Karpas-422 (cell line): ENCODE data around the gene APBB3. TPM values are rescaled to one million over a fixed set of nuclear protein-coding genes. Genes with fewer than 3 reads are reported as not detected.
"Not testable (repeated sequence)": the region's sequence is repeated elsewhere in the genome, so short reads cannot be mapped to it uniquely, and the experiment has no call there.

ENCODE experiments used
- DNase-seq: peaks from one replicate; pipeline ENCODE4 v3.0.0-alpha.2; 2015
- H2AFZ ChIP-seq: fragments of 200-600 bp; sonication (generic); 2 replicates; pipeline ENCODE4 v1.6.1; 2014; ENCODE audit warnings: antibody characterized with exemption, low read length, mixed read lengths
- H3K27ac ChIP-seq: fragments of 200-600 bp; sonication (generic); 2 replicates; pipeline ENCODE4 v1.5.1; 2014; ENCODE audit warnings: mild to moderate bottlenecking, low read length, moderate library complexity
- H3K27me3 ChIP-seq: fragments of 200-600 bp; sonication (generic); 2 replicates; pipeline ENCODE4 v1.6.1; 2014; ENCODE audit warnings: low read length, mixed read lengths
- H3K36me3 ChIP-seq: fragments of 200-600 bp; sonication (generic); 2 replicates; pipeline ENCODE4 v1.6.1; 2014; ENCODE audit warnings: low read length, mixed read lengths; ENCODE audit not compliant: insufficient read depth
- H3K4me1 ChIP-seq: fragments of 200-600 bp; sonication (generic); 2 replicates; pipeline ENCODE4 v1.6.1; 2014; ENCODE audit warnings: mild to moderate bottlenecking, low read length, mixed read lengths
- H3K4me2 ChIP-seq: fragments of 200-600 bp; sonication (generic); 2 replicates; pipeline ENCODE4 v1.6.1; 2014; ENCODE audit warnings: low read length, low read depth, mild to moderate bottlenecking; ENCODE audit not compliant: poor library complexity, severe bottlenecking
- H3K4me3 ChIP-seq: fragments of 200-600 bp; sonication (generic); 2 replicates; pipeline ENCODE4 v1.5.1; 2014; ENCODE audit warnings: mild to moderate bottlenecking, antibody characterized with exemption, low read length, mixed read lengths
- H3K79me2 ChIP-seq: fragments of 200-600 bp; sonication (generic); 2 replicates; pipeline ENCODE4 v1.6.1; 2014; ENCODE audit warnings: mild to moderate bottlenecking, low read length, mixed read lengths
- H3K9ac ChIP-seq: fragments of 200-600 bp; sonication (generic); 2 replicates; pipeline ENCODE4 v1.6.0; 2014; ENCODE audit warnings: low read length
- H3K9me2 ChIP-seq: fragments of 200-600 bp; sonication (generic), shearing (Covaris generic); replicated peaks from 2 replicates; pipeline ENCODE4 v1.6.0; 2014; ENCODE audit warnings: mild to moderate bottlenecking, low read length, moderate library complexity; ENCODE audit not compliant: insufficient read depth
- H3K9me3 ChIP-seq: fragments of 300-700, 200-600 bp; sonication (generic); 2 replicates; pipeline ENCODE4 v1.6.1; 2014; ENCODE audit warnings: low read length, mixed read lengths
- H4K20me1 ChIP-seq: fragments of 200-600 bp; sonication (generic); 2 replicates; pipeline ENCODE4 v1.6.1; 2014; ENCODE audit warnings: mild to moderate bottlenecking, antibody characterized with exemption, low read length, low read depth; ENCODE audit not compliant: insufficient read depth
- total RNA-seq: library from RNA; depleted of rRNA; stranded (reverse); fragments of >200 nt; shearing (Covaris generic); gene quantifications from 2 replicates; pipeline ENCODE4 v1.2.3, GENCODE V29; 2014; ENCODE audit warnings: low replicate concordance; rRNA removed

The APBB3 gene, protein sequence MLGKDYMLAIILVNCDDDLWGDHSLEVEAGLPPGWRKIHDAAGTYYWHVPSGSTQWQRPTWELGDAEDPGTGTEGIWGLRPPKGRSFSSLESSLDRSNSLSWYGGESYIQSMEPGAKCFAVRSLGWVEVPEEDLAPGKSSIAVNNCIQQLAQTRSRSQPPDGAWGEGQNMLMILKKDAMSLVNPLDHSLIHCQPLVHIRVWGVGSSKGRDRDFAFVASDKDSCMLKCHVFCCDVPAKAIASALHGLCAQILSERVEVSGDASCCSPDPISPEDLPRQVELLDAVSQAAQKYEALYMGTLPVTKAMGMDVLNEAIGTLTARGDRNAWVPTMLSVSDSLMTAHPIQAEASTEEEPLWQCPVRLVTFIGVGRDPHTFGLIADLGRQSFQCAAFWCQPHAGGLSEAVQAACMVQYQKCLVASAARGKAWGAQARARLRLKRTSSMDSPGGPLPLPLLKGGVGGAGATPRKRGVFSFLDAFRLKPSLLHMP
- 33.2 and 42.2 TPM in 2 replicates for total RNA-seq

DNA sequence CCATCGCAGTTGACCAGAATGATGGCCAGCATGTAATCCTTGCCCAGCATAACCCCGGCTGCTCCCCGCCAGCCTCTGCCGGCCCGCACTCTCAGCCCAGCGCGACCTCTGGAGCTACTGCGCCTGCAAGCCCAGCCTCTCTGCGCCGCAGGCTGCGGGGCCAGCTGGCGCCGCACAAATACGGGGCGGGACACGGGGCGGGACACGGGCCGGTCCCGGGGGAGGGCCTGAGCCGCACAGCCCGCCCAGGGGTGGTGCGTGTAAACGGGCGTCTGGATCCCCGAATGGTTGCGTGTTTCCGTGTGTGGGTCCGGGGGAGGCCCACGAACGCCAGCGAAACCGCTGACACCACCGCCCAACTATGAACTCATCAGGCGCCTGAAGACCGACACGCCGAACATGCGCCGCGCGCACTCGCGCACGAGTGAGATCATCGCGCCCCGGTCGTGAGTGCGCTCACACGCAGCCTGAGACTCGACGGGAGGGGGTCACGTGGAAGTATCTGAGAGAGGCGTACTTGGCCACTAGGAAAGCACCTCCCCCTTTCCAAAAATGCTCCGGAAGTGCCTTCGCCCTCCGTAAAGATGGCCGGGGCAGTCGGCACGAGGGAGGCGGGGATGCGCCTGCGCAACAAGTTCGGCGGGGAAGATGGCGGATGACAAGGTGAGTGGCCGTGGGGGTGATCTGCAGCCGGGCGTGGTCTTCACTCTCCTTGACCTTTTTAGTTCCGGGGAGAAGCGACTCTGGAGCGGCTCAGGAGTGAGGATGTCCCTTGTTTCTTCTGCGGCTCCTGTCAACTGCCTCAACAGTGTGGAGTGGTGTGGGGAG is at the start of gene APBB3, which contains the start of gene SLC35A4:
Gene APBB3, minus strand, starts transcription at position 403 of the 828 bp plus-strand sequence. Its CDS starts 353 bp downstream, at position 50.
Gene SLC35A4, plus strand, starts transcription at position 633 of the 828 bp plus-strand sequence. CDS start 2,342 bp downstream, outside the sequence.
- Histone ChIP-seq H3K27ac (peak within 1 kb of the TSS; percentile 51; the same call in 1 of the 2 replicates), H3K27me3 (no peaks in the 10 kb centered on the region), H2AFZ (peak within 1 kb of the TSS; percentile 60; the same call in 1 of the 2 replicates), H3K36me3 (no peaks in the 10 kb centered on the region), H3K9me3 (no peaks in the 10 kb centered on the region), H4K20me1 (no peaks in the 10 kb centered on the region), H3K79me2 (peaks cover 42% of the 10 kb centered on the region), H3K4me3 (peak within 1 kb of the TSS; percentile 86), H3K9ac (peak within 1 kb of the TSS; percentile 85), H3K4me2 (peak within 1 kb of the TSS; percentile 89), H3K4me1 (peaks cover 29% of the 10 kb centered on the region), H3K9me2 (no peaks in the 10 kb centered on the region)
- DNase-seq = peak; percentile 99

- Histone ChIP-seq H3K4me2 (no peak overlapping the region), H3K9me2 (no peaks in the 10 kb centered on the region), H4K20me1 (no peaks in the 10 kb centered on the region), H3K27ac (no peak overlapping the region), H3K79me2 (no peaks in the 10 kb centered on the region), H3K4me1 (no peaks in the 10 kb centered on the region), H3K4me3 (no peak overlapping the region), H2AFZ (no peak overlapping the region), H3K9ac (no peak overlapping the region), H3K9me3 (no peaks in the 10 kb centered on the region), H3K36me3 (no peaks in the 10 kb centered on the region), H3K27me3 (no peaks in the 10 kb centered on the region)
- DNase-seq = no peak
These were observed 46.7 kb upstream of the APBB3 start for GRCh38 chr5:140611020-140611521.

DNA sequence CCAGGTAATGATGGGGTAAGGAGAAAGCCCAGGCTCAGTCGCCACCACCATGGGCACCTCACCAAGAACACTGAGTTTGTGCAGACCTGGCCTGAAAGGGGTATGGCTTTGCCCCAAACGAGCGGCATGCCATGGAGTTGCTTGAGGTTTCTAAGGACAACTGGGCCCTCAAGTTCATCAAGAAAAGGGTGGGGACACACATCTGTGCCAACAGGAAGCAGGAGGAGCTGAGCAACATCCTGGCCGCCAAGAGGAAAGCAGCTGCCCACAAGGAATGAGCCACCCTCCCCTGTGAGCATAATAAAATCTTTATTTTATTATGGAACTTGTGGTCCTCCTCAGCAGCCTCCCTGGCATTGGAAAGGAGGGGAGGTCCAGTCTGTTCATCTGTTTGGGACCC is 44.7 kb upstream of the APBB3 start:
- H3K27me3 ChIP-seq = no peaks in the 10 kb centered on the region
- no peak overlapping the region for H3K9ac ChIP-seq
- no peak for DNase-seq
- no peak overlapping the region for H3K27ac ChIP-seq
- H3K4me3 ChIP-seq = no peak overlapping the region
- no peaks in the 10 kb centered on the region for H3K9me3 ChIP-seq
- no peaks in the 10 kb centered on the region for H3K9me2 ChIP-seq
- no peaks in the 10 kb centered on the region for H3K79me2 ChIP-seq
- no peaks in the 10 kb centered on the region for H4K20me1 ChIP-seq
- no peaks in the 10 kb centered on the region for H3K36me3 ChIP-seq
- H2AFZ ChIP-seq = peak overlapping the region; percentile 50; the same call in 1 of the 2 replicates
- no peaks in the 10 kb centered on the region for H3K4me1 ChIP-seq
- no peak overlapping the region for H3K4me2 ChIP-seq

GRCh38 chr5:140608722-140609121 is 44.3 kb upstream of the APBB3 start:
- no peaks in the 10 kb centered on the region for H3K9me2 ChIP-seq
- H4K20me1 ChIP-seq = no peaks in the 10 kb centered on the region

DNA sequence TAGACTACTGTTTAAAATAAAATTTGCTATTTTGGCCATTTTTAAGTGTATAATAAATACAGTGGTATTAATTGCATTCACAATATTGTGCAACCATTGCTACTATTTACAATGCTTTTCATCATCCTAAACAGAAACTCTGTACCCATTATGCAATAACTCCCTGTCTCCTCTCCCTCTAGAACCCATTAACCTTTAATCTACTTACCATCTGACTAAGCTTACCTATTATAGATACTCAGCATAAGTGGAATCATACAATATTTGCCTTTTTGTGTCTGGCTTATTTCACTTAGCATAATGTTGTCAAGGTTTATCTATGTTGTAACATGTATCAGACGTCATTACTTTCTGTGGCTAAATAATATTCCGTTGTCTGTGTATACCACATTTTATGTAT is 42.6 kb upstream of the APBB3 start:
- no peak for DNase-seq
- no peak overlapping the region for H3K4me2 ChIP-seq
- H3K4me3 ChIP-seq = no peak overlapping the region
- no peak overlapping the region for H2AFZ ChIP-seq
- no peak overlapping the region for H3K9ac ChIP-seq
- H3K4me1 ChIP-seq = no peaks in the 10 kb centered on the region
- H3K27me3 ChIP-seq = no peaks in the 10 kb centered on the region
- H3K36me3 ChIP-seq = no peaks in the 10 kb centered on the region
- H4K20me1 ChIP-seq = no peaks in the 10 kb centered on the region
- H3K9me2 ChIP-seq = no peaks in the 10 kb centered on the region
- no peak overlapping the region for H3K27ac ChIP-seq
- H3K9me3 ChIP-seq = no peaks in the 10 kb centered on the region
- no peaks in the 10 kb centered on the region for H3K79me2 ChIP-seq

More at GRCh38 chr5:140608722-140609121, 44.3 kb upstream of the APBB3 start:
- Histone ChIP-seq H3K4me2 (no peak overlapping the region), H3K4me3 (no peak overlapping the region), H3K27me3 (no peaks in the 10 kb centered on the region), H3K9me3 (no peaks in the 10 kb centered on the region), H3K79me2 (no peaks in the 10 kb centered on the region), H3K36me3 (no peaks in the 10 kb centered on the region), H3K27ac (no peak overlapping the region), H2AFZ (peak overlapping the region; percentile 50; the same call in 1 of the 2 replicates), H3K9ac (no peak overlapping the region), H3K4me1 (no peaks in the 10 kb centered on the region)
- DNase-seq = no peak

DNA sequence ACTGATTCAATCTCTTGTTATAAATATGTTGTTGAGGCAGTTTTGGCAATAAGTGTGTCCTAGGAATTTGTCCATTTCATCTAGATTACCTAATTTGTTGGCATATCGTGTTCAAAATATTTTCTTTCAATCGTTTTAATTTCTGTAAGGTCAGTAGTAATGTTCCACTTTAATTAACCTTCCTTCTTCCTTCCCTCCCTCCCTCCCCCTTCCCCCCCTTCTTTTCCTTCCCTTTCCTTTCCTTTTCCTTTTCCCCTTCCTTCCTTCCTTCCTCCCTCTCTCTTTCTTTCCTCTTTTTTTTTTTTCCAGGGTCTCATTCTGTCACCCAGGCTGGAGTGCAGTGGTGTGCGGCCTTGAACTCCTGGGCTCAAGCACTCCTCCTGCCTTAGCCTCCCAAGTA is 41.5 kb upstream of the APBB3 start:
- H3K4me2 ChIP-seq = no peak overlapping the region
- DNase-seq = no peak
- H3K4me3 ChIP-seq = no peak overlapping the region

GRCh38 chr5:140603734-140604133 is 39.3 kb upstream of the APBB3 start:
- Histone ChIP-seq H3K79me2 (no peaks in the 10 kb centered on the region), H3K9me2 (no peaks in the 10 kb centered on the region), H2AFZ (no peak overlapping the region), H3K9me3 (no peaks in the 10 kb centered on the region), H3K36me3 (no peaks in the 10 kb centered on the region), H3K9ac (no peak overlapping the region), H3K4me2 (no peak overlapping the region), H3K27ac (no peak overlapping the region), H3K4me3 (no peak overlapping the region), H3K27me3 (no peaks in the 10 kb centered on the region), H4K20me1 (no peaks in the 10 kb centered on the region), H3K4me1 (no peaks in the 10 kb centered on the region)
- no peak for DNase-seq

More for the DNA sequence above, 41.5 kb upstream of the APBB3 start:
- H3K27me3 ChIP-seq = no peaks in the 10 kb centered on the region
- H2AFZ ChIP-seq = no peak overlapping the region
- H4K20me1 ChIP-seq = no peaks in the 10 kb centered on the region
- no peaks in the 10 kb centered on the region for H3K36me3 ChIP-seq
- H3K9me2 ChIP-seq = no peaks in the 10 kb centered on the region
- H3K4me1 ChIP-seq = no peaks in the 10 kb centered on the region
- no peaks in the 10 kb centered on the region for H3K9me3 ChIP-seq
- no peaks in the 10 kb centered on the region for H3K79me2 ChIP-seq
- H3K9ac ChIP-seq = no peak overlapping the region
- H3K27ac ChIP-seq = no peak overlapping the region

GRCh38 chr5:140603446-140603698 is 39.0 kb upstream of the APBB3 start:
- H3K9me3 ChIP-seq, H3K27ac ChIP-seq, H3K4me2 ChIP-seq, H3K27me3 ChIP-seq, H4K20me1 ChIP-seq, DNase-seq, H3K4me3 ChIP-seq, H3K9ac ChIP-seq, H2AFZ ChIP-seq, H3K9me2 ChIP-seq, H3K79me2 ChIP-seq, H3K36me3 ChIP-seq, H3K4me1 ChIP-seq: not testable (repeated sequence)
